WTC11 (cell line): ENCODE results near the gene GRPEL2. TPM values are rescaled to one million over a fixed set of nuclear protein-coding genes. Genes with fewer than 3 reads are reported as not detected.

Experiments used
- ATAC-seq: fragments of 200-7000 bp; cut with Tn5 transposase; 2 replicates; pipeline ENCODE4 v1.10.0; 2021; ENCODE audit warnings: mild to moderate bottlenecking, moderate library complexity
- CTCF ChIA-PET: fragments of 300-600 bp; sonication (Branson Sonifier 250); formaldehyde crosslinking; loops from one replicate; lab custom pipeline; 2021; ENCODE audit warnings: antibody characterized with exemption; lab: Charles Lee
- POLR2A ChIA-PET: fragments of 350-600 bp; sonication (Branson Sonifier 250); formaldehyde crosslinking; loops from one replicate; lab custom pipeline; 2021; ENCODE audit warnings: antibody characterized with exemption; lab: Charles Lee
- DNase-seq: peaks from one replicate; pipeline ENCODE4 v3.0.0; 2021; ENCODE audit warnings: low spot score
- H3K27ac Mint-ChIP-seq: 2 replicates; pipeline ENCODE4 v1.8.0; 2021; ENCODE audit warnings: mixed read lengths
- H3K27me3 Mint-ChIP-seq: 2 replicates; pipeline ENCODE4 v1.8.0; 2021; ENCODE audit warnings: low read depth, mild to moderate bottlenecking, moderate library complexity, mixed read lengths
- H3K36me3 Mint-ChIP-seq: 2 replicates; pipeline ENCODE4 v1.8.0; 2021; ENCODE audit warnings: mixed read lengths
- H3K4me1 Mint-ChIP-seq: 2 replicates; pipeline ENCODE4 v1.8.0; 2022; ENCODE audit warnings: mixed read lengths
- H3K4me3 Mint-ChIP-seq: 2 replicates; pipeline ENCODE4 v1.8.0; 2021; ENCODE audit warnings: mild to moderate bottlenecking, moderate library complexity, mixed read lengths
- H3K9me3 Mint-ChIP-seq: 2 replicates; pipeline ENCODE4 v1.8.0; 2021; ENCODE audit warnings: mixed read lengths
- ATF1 ChIP-seq: sonication (generic); formaldehyde crosslinking; IDR thresholded peaks from 2 replicates; pipeline ENCODE4 v1.8.1; 2023; ENCODE audit warnings: mild to moderate bottlenecking, moderate library complexity, missing genetic modification reagents
- ATF2 ChIP-seq: sonication (generic); formaldehyde crosslinking; IDR thresholded peaks from 2 replicates; pipeline ENCODE4 v1.8.1; 2022; ENCODE audit warnings: low read depth, missing genetic modification reagents, borderline replicate concordance
- CREM ChIP-seq: sonication (generic); formaldehyde crosslinking; IDR thresholded peaks from 2 replicates; pipeline ENCODE4 v1.8.1; 2022; ENCODE audit warnings: mild to moderate bottlenecking, missing genetic modification reagents, moderate library complexity
- CTCF ChIP-seq: fragments of 200-600 bp; IDR thresholded peaks from 2 replicates; pipeline ENCODE4 v1.8.0; 2022; ENCODE audit warnings: antibody characterized with exemption
- GRHL2 ChIP-seq: fragments of 250-450 bp; sonication (Bioruptor Pico); IDR thresholded peaks from 2 replicates; pipeline ENCODE4 v1.8.0; 2022; ENCODE audit warnings: mild to moderate bottlenecking, moderate library complexity; ENCODE audit not compliant: insufficient replicate concordance, severe bottlenecking
- MAX ChIP-seq: sonication (generic); formaldehyde crosslinking; IDR thresholded peaks from 2 replicates; pipeline ENCODE4 v1.8.0; 2022; ENCODE audit warnings: mild to moderate bottlenecking, missing genetic modification reagents
- MYBL2 ChIP-seq: sonication (generic); formaldehyde crosslinking; IDR thresholded peaks from 2 replicates; pipeline ENCODE4 v1.8.1; 2023; ENCODE audit warnings: mild to moderate bottlenecking, moderate library complexity, missing genetic modification reagents
- NFATC4 ChIP-seq: fragments of 250-450 bp; sonication (Bioruptor Pico); IDR thresholded peaks from 2 replicates; pipeline ENCODE4 v1.9.0; 2021; ENCODE audit warnings: mild to moderate bottlenecking
- NFYB ChIP-seq: sonication (generic); formaldehyde crosslinking; conservative IDR thresholded peaks from 2 replicates; pipeline ENCODE4 v1.8.0; 2022; ENCODE audit warnings: low read depth, missing genetic modification reagents
- NR1H2 ChIP-seq: sonication (generic); formaldehyde crosslinking; IDR thresholded peaks from 2 replicates; pipeline ENCODE4 v1.9.0; 2021; ENCODE audit warnings: mild to moderate bottlenecking, moderate library complexity, missing genetic modification reagents
- SOX15 ChIP-seq: fragments of 250-450 bp; sonication (Bioruptor Pico); IDR thresholded peaks from 2 replicates; pipeline ENCODE4 v1.9.0; 2021; ENCODE audit warnings: mild to moderate bottlenecking
- SP1 ChIP-seq: sonication (generic); formaldehyde crosslinking; conservative IDR thresholded peaks from 2 replicates; pipeline ENCODE4 v1.8.1; 2022; ENCODE audit warnings: missing genetic modification reagents
- TCF7 ChIP-seq: sonication (generic); formaldehyde crosslinking; IDR thresholded peaks from 2 replicates; pipeline ENCODE4 v1.8.0; 2022; ENCODE audit warnings: mild to moderate bottlenecking, low read depth, missing genetic modification reagents, moderate library complexity
- ZMAT4 ChIP-seq: fragments of 250-450 bp; sonication (Bioruptor Pico); IDR thresholded peaks from 2 replicates; pipeline ENCODE4 v1.9.0; 2021; ENCODE audit warnings: mild to moderate bottlenecking
- ZNF138 ChIP-seq: sonication (generic); formaldehyde crosslinking; conservative IDR thresholded peaks from 2 replicates; pipeline ENCODE4 v1.8.1; 2022; ENCODE audit warnings: mild to moderate bottlenecking, moderate library complexity, missing genetic modification reagents
- ZNF219 ChIP-seq: sonication (generic); formaldehyde crosslinking; IDR thresholded peaks from 2 replicates; pipeline ENCODE4 v1.8.0; 2023; ENCODE audit warnings: missing genetic modification reagents, mild to moderate bottlenecking, borderline replicate concordance
- ZNF317 ChIP-seq: sonication (generic); formaldehyde crosslinking; IDR thresholded peaks from 2 replicates; pipeline ENCODE4 v1.8.1; 2023; ENCODE audit warnings: low read depth, mild to moderate bottlenecking, moderate library complexity, missing genetic modification reagents, borderline replicate concordance
- ZNF425 ChIP-seq: fragments of 250-450 bp; sonication (Bioruptor Pico); conservative IDR thresholded peaks from 2 replicates; pipeline ENCODE4 v1.9.0; 2021; ENCODE audit warnings: mild to moderate bottlenecking
- total RNA-seq: library from RNA; stranded (reverse); gene quantifications from 3 replicates; pipeline ENCODE4 v1.2.3, GENCODE V29; 2021
- TF ChIP-seq, protein P1 (sequence below): sonication (generic); formaldehyde crosslinking; IDR thresholded peaks from 2 replicates; pipeline ENCODE4 v1.8.0; 2022; ENCODE audit warnings: mild to moderate bottlenecking, missing genetic modification reagents
- TF ChIP-seq, protein P2 (sequence below): sonication (generic); formaldehyde crosslinking; IDR thresholded peaks from 2 replicates; pipeline ENCODE4 v1.8.1; 2022; ENCODE audit warnings: mild to moderate bottlenecking, moderate library complexity, missing genetic modification reagents
- TF ChIP-seq, protein P3 (sequence below): fragments of 250-450 bp; sonication (Bioruptor Pico); IDR thresholded peaks from 2 replicates; pipeline ENCODE4 v1.8.0; 2021; ENCODE audit warnings: mild to moderate bottlenecking

The GRPEL2 gene
- total RNA-seq, 1 experiment from 2014 or later = 48.6 TPM

DNA sequence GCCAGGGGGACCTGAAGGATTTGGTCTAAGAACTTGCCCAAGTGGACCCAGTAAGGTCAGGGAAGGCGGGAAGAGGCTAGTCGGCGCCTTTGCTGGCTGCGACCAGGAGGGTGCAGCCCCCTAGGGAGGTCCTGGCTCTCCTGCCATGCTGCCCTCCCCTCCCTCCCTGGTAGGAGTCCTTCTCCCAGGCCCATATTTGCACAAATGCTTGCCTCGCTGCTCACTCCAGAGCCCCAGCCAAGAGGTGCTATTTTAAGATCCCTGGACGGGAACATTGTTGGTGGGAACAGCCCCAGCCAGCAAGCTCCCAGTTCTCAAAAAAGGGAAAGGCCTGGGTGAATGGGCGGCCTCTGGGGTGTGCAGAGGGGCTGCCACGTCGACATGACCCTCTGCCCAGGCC, 38.1 kb downstream of the GRPEL2 start (continued):
- TF ChIP-seq, protein P1, sequence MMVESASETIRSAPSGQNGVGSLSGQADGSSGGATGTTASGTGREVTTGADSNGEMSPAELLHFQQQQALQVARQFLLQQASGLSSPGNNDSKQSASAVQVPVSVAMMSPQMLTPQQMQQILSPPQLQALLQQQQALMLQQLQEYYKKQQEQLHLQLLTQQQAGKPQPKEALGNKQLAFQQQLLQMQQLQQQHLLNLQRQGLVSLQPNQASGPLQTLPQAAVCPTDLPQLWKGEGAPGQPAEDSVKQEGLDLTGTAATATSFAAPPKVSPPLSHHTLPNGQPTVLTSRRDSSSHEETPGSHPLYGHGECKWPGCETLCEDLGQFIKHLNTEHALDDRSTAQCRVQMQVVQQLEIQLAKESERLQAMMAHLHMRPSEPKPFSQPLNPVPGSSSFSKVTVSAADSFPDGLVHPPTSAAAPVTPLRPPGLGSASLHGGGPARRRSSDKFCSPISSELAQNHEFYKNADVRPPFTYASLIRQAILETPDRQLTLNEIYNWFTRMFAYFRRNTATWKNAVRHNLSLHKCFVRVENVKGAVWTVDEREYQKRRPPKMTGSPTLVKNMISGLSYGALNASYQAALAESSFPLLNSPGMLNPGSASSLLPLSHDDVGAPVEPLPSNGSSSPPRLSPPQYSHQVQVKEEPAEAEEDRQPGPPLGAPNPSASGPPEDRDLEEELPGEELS (CRISPR knock-in tag) = no peak
- TF ChIP-seq ZNF138 (no peak), ATF1 (CRISPR knock-in tag) (no peak)

DNA sequence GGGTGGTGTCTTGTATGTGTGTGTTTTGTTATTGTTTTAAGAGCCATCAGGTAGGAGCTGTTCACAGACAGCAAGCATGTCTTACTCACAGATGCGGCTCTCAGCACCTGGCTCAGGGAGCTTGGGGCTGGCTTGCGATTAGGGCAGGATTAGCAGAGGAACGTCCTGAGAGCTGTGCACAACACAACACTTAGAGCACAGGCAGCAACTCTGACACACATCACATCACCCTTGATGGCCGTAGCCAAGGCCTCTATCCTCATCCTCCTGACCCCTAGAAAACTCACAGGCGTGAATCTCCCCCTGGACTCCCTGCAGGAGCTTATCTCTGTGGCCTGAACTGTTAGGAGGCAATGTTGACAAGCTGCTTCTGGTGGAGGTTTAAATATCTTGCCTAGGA, 40.9 kb downstream of the GRPEL2 start:
- peaks cover 5% of the 10 kb centered on the region for H3K9me3 Mint-ChIP-seq
- H3K4me1 Mint-ChIP-seq = peaks cover 9% of the 10 kb centered on the region
- no peak for ATAC-seq
- no peak overlapping the region for H3K27ac Mint-ChIP-seq
- ChIA-PET CTCF (interaction anchor here (0.9 to 4.1 kb wide), 8 partner anchors 15 to 179 kb away, joined by 3 to 27 read pairs (median 5); no protein-coding TSS in a partner anchor), POLR2A (interaction anchor here (0.5 to 1.2 kb wide), 2 partner anchors 19 to 41 kb away, joined by 3 to 4 read pairs; partner anchors contain the start of gene GRPEL2)
- H3K4me3 Mint-ChIP-seq = no peak overlapping the region
- H3K36me3 Mint-ChIP-seq = no peaks in the 10 kb centered on the region
- H3K27me3 Mint-ChIP-seq = no peaks in the 10 kb centered on the region
- TF ChIP-seq ZNF425 (CRISPR knock-in tag) = no peak
- no peak for TF ChIP-seq CTCF
- TF ChIP-seq NR1H2 (CRISPR knock-in tag) = no peak
- TF ChIP-seq GRHL2 (CRISPR knock-in tag) = no peak
- TF ChIP-seq MAX = no peak
- no peak for TF ChIP-seq ZNF219 (CRISPR knock-in tag)
- no peak for TF ChIP-seq SOX15 (CRISPR knock-in tag)
- no peak for TF ChIP-seq CREM
- TF ChIP-seq SP1 = no peak
- TF ChIP-seq NFATC4 (CRISPR knock-in tag) = no peak
- TF ChIP-seq, protein P2, sequence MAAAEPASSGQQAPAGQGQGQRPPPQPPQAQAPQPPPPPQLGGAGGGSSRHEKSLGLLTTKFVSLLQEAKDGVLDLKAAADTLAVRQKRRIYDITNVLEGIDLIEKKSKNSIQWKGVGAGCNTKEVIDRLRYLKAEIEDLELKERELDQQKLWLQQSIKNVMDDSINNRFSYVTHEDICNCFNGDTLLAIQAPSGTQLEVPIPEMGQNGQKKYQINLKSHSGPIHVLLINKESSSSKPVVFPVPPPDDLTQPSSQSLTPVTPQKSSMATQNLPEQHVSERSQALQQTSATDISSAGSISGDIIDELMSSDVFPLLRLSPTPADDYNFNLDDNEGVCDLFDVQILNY (CRISPR knock-in tag) = no peak
- no peak for TF ChIP-seq TCF7
- no peak for TF ChIP-seq NFYB
- TF ChIP-seq, protein P1 (CRISPR knock-in tag) = no peak
- TF ChIP-seq ZNF317 = no peak
- no peak for TF ChIP-seq ATF2 (CRISPR knock-in tag)
- TF ChIP-seq, protein P3, sequence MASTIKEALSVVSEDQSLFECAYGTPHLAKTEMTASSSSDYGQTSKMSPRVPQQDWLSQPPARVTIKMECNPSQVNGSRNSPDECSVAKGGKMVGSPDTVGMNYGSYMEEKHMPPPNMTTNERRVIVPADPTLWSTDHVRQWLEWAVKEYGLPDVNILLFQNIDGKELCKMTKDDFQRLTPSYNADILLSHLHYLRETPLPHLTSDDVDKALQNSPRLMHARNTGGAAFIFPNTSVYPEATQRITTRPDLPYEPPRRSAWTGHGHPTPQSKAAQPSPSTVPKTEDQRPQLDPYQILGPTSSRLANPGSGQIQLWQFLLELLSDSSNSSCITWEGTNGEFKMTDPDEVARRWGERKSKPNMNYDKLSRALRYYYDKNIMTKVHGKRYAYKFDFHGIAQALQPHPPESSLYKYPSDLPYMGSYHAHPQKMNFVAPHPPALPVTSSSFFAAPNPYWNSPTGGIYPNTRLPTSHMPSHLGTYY (CRISPR knock-in tag) = no peak
- no peak for TF ChIP-seq MYBL2 (CRISPR knock-in tag)
- TF ChIP-seq ZMAT4 (CRISPR knock-in tag) = no peak
- no peak for DNase-seq
